GOT3 (cell line): ENCODE results near the gene WFIKKN1.

Experiments
- DNase-seq: peaks from one replicate; lab custom pipeline; 2025; ENCODE audit warnings: mixed read lengths; lab: John Stamatoyannopoulos, UW

Gene WFIKKN1

GRCh38 chr16:674214-674881, 43.6 kb downstream of the WFIKKN1 start:
- DNase-seq = no peak

- DNase-seq = no peak
Measured at GRCh38 chr16:674968-675883, 44.4 kb downstream of the WFIKKN1 start, which contains the start of gene RHBDL1. RHBDL1 (plus strand) TSS chr16:675671; CDS start chr16:675791, 120 bp downstream.

GRCh38 chr16:675884-676564, 45.2 kb downstream of the WFIKKN1 start:
- no peak for DNase-seq

- no peak for DNase-seq
Measured at GRCh38 chr16:676565-676902, 45.7 kb downstream of the WFIKKN1 start.

- no peak for DNase-seq
Measured at GRCh38 chr16:676913-677312, 46.1 kb downstream of the WFIKKN1 start.

- DNase-seq = no peak
Measured at GRCh38 chr16:677316-678190, 46.8 kb downstream of the WFIKKN1 start.

- DNase-seq = no peak
Measured at GRCh38 chr16:678209-678857, 47.5 kb downstream of the WFIKKN1 start.

- peak; percentile 63 for DNase-seq
Measured at GRCh38 chr16:678858-679813, 48.4 kb downstream of the WFIKKN1 start.

GRCh38 chr16:679814-680624, 49.2 kb downstream of the WFIKKN1 start, which contains the start of gene STUB1:
STUB1 (plus strand) TSS chr16:680410; CDS start chr16:680526, 116 bp downstream.
- DNase-seq = peak; percentile 63

- DNase-seq = no peak
Measured at GRCh38 chr16:680625-680945, 49.8 kb downstream of the WFIKKN1 start.

- no peak for DNase-seq
Measured at GRCh38 chr16:680967-681745, 50.4 kb downstream of the WFIKKN1 start.

- no peak for DNase-seq
Measured at GRCh38 chr16:681746-682427, 51.1 kb downstream of the WFIKKN1 start.

GRCh38 chr16:682493-683395, 52.0 kb downstream of the WFIKKN1 start:
- no peak for DNase-seq

- no peak for DNase-seq
Measured at GRCh38 chr16:683396-684070, 52.7 kb downstream of the WFIKKN1 start.
